Fibroblast of skin of left quadriceps (primary cell): ENCODE measurements around the gene TSHZ3.

Experiments used
- DNase-seq, 2 experiments: peaks; one replicate each; pipeline ENCODE4 v3.0.0-alpha.2; 2013; ENCODE audit warnings: low read depth in 2 of 2

Gene TSHZ3

DNA sequence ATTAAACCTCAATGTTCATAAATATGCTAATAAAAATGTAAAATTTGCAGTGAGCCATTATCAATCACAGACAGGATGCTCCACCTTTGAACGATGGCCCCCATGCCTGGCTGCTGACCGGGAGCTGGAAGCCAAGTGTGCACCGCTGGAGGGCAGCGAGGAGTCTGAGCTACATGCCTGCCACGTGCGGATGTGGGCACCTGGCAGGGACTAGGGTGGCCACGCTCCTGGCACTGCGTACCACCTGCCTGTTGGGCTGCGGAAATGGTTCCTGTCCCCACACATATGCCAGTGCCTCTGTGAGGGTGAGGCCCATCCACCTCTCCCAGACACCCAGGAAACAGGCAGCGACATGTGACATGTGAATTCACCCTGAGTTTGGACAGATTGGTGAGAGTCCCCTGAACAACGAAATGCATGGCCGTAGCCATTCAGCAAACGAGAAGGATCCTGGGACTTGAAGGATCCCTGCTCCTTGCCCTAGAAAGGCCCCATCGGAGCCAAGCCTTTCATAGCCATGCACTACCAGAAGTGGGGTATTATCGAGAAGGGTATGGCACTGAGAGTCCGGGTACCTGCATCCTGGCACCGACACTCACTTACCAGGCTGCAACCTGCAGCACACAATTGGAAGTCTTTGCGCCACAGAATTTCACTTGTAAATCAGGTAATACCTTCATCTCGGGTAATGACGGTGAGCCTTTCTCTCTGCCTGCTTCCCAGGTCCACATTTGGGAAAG is 35.8 kb downstream of the TSHZ3 start:
- DNase-seq, result no peak

DNA sequence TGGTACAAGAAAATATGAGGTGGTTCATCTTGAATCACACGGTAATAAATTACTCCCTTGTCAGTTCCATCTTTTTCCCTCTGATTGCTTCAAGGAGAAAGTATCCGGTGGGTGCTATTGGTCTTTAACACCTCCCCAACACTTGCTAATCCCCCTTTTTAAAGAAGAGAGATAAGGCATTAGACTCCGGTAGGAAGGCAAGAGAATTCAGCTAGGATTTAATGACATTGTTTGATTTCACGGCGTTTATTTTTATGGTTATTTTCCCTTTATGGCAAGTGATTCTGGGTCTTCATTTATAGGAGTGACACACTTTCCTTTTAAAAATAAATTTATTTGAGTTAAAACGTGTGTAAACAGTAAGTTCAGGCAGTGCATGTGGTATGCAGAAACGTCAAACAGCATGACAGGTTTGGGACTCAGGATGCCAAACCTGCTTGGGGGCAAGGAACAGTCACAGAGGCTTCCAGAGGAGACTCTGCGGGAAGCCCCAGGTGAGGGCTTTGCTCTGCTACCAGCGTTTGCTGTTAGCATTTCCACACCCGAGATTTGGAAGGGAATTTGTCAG is 36.5 kb downstream of the TSHZ3 start:
- no peak for DNase-seq

DNA sequence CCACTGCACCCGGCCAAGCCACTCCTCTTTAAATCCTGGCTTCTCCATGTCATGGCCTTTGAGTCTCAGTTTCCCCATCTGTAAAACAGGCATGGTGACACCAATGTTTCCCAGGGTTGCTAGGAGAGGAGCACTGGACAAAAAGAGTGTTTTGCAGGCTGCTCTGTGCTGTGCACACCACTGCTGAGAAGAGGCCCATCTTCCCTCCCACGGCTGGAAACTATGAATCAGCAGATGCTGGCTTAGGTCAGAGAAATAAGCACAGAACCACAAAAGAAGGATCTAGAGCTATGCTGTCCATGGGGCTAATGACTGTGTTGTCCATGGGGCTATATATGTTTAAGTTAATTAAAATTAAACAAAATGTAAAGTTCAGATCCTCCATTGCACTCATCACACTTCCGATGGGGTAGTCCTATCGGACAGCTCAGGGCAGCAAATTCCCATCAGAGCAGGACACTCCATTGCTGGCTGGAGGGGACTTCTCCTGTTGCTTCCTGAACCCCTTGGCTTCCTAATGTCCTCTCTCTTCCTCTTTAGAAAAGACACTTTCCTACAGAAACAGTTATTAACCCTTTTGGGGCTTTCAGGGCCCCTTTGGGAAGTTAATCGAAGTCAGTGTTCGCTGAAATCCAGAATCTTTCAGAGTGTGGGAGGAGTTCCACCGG is 37.1 kb downstream of the TSHZ3 start:
- peak; percentile 50 to 56 for DNase-seq

DNA sequence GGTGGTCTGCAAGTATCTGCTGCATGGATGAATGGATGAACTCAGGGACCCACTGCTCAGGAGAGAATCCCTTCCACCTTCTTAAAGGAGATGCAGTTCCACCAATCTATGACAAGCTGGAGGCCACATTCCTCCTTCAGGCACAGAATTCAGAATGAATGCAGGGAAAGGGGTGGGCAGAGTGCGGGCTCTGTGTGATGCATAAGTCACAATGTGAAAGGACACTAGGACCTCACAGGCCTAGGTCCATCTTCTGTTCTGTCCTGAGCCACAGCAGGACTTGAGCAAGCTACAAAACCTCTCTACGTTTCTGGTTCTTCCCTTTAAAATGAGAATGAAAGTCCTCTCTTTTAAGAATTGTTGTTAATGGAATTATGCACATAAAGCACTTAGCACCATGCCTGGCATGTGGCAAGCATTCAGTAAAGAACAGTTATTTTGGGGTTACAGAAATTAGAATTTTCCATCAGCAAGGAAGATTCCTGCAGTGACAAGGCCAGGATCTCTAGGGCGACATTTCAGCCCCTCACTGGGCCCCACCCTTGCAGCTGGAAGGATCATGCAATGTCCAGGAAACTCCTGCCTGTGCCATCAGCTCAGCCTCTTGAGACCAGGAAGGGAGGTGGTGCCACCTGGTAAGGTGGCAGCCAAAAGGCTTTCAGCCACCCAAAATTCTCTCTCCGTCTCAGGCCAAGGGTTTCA is 38.7 kb downstream of the TSHZ3 start:
- no peak for DNase-seq

DNA sequence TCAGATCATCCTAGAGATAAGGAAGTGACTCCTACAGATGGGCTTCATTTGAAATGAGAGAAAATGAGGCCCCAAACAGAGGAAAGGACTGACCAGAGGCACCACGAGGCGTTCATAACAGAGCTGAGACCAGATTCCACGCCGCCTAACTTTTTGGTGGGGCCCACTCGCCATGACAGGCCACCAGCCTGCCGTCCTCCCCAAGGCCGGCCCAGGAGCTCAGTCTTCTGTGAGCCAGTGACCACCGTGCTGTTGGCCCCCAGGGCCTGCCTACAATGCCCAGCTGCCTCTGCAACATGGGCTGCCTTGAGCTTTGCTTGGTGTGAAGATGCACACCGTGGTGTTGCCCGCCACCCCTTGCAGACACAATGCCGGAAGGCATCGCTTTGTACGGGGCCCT is 40.5 kb downstream of the TSHZ3 start:
- no peak for DNase-seq

DNA sequence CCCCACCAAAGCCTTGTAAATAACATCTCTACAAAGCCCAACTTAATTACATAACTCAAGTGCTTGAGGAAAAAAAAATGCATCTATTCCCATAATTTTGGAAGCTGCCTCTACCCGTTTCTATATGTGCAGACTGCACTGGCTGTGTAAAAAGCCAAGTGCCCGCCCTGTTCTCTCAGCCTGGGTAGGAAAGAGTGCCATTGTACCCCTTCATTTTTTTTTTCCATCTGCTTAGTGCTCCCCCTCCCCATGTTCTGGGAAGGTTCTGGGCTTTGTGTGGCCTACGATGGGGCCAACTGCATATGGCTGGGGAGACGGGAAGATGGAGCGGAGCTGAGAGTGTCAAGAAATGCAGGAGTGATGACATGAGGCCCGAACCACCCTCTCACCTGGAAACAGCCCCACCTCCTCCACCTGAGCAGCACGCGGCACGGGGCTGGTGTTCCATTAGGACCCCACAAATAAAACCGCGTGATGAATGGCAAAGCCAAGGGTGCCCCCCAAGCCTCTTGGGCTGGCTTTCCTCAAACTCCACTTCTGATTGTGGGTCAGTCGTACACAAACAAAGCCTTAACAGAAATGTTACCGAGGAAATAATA is 42.1 kb downstream of the TSHZ3 start:
- DNase-seq, result no peak

DNA sequence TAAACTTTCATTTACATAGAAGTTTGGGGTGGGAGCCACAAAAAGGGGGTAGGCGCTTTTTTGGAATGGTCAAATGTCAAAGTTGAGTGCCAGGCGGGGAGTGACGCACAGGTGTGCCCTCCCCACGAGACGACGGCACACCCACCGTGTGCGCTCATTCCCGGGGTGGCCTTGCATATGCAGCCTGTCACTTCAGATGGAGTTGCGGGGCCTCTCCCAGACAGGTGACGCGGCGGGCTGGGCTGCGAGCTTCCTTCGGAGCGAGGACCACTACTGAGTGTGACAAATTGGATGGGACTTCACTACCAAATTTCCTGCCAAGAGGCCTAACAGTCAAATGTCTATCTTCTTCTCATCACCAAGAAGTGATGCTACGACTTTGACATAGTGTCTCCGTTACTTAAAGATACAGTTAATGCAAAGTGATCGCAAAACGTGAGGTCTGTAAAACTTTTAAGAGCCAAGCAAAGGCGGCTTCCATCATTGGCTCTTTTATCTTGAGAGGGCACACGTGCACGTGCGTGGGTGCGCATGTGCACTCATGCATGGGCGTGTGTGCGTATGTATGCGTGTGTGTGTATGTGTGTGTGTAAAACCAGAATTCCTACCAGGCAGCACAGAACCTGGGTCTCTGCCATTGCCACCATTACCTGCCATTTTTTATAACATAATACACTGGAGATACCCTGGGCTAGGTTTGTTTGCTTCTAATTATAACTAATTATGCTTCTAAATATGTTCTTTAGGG is 43.1 kb downstream of the TSHZ3 start:
- DNase-seq, result no peak

DNA sequence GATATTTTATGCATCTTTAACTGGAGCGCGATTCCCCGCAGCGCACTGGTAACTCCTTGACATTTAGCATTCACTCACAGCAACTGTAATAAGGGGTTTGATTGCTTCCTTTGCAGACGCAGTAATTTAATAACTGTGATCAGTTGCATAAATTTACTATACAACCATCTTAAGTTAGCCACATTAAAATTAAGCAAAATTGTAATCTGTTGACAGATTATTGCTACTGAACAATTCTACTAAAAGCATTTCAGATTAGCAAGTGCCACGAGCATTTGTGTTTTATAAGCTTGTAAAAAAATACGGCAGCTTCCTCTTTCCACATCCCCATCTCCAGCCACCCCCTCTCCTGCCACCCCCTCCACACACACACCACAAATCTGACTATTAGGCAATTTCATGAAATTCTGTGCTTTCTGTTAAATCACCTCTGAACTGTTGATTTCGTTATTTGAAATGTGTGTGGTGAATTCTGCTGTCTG is 44.4 kb downstream of the TSHZ3 start:
- peak in 1 of 2 experiments; percentile 4 for DNase-seq

DNA sequence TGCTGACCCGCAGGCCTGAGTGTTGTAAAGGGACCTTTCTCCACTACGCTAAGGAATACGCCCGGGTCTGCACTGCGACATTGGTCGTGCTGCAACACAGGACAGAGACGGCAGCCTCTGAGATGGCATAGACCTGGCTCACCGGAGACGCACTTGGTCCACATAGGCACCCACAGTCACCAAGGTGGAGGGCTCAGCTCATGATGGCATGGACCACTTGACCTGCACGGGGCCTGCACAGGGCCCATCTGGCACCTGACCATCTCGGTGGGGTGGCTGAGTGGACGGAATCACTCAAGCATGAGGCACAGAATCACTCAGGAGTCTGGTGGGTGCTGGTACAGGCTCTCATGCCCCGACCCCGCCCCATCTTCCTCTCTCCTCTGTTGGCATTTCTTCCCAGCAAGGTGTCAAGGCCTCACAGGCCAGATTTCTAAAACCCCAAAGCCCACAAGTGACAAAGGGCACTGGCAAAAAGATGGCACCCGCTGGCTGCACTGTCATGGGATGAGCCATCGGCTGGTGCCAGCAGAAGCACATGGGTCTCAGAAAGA is 45.9 kb downstream of the TSHZ3 start:
- DNase-seq, result no peak

DNA sequence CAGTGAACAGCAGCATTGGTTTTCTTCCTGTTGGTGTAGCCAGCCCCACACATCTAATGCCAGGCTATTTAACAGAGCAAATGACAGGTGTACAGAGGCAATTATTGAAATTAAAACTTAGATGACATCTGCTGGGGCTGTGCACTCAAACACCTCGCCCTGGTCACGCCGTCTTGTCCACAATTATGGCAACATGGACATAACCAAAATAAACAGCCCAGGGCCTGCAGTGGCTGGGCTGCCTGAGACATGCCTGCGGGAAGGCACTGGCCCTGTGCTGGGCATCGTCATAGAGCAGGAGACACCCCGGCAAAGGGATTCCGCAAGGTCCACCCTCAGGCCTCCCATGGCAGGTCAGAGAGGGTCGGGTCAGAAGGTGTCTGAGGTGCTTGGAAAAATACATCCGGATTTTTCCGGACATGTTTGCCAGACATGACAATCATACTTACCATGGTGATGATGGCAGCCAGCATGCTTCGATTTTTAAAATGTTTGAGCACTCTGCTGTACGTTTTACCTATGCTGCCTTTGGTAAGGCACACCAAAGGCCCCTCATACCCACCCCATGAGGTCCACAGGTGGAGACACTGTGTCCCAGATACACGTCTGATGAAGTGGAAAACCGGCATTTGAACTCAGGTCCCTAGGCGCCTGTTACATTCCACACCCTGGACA is 47.8 kb downstream of the TSHZ3 start:
- DNase-seq, result no peak

DNA sequence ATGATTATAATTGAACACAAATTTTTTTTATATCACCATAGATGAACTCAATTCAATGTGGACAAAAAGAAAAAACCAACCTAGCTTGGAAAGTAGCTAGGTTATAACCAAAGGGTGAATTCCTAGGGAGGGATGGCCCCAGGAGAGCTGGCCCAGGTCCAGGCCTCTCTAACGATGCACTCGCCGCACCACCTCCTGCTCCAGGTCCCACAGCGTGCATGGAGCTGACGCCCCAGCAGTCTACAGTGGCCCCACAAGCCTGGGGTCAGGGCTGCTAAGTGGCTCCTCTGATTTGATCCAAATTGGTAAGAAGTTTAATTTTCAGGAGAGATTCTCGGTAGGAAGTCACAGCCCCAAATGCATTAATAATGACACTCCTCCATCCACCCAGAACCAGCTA is 48.8 kb downstream of the TSHZ3 start:
- no peak for DNase-seq

DNA sequence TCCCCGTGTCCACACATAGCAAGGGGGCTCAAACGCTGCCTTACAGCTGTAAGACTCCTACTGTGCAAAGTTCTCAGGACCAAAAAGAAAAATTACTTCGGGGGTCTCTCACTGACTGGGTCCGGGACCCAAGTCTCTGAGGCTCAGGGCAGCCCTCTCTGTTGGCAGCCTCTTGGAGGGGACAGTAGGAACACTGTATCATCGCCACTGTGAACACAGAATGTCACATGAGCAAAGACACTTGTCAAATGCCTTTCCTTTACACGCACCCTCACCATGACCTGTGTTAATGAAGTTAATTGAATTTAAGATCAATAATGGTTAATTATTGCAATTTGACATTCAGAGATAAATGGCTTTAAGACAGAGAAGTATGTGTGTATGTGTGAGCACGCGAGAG is 49.6 kb downstream of the TSHZ3 start:
- DNase-seq, result no peak

DNA sequence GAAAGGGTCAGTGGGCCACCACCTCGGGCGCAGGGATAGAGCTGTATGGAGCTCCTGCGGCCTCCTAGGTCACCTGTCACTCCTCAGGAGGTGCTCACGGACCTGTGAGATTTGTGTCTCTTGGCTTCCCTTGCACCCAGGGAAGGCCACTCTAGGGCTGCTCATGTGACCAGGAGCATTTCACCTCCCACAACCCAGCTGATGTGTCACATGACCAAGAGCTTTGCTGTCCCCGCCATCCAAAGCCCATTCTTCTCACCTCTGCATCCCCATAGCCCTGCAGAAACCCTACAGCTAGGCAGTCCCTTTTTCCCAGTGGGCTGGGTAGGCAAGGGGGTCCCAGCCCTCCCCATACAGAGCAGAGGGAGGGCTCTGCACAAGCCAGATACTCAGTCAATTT is 51.2 kb downstream of the TSHZ3 start:
- DNase-seq, result no peak

DNA sequence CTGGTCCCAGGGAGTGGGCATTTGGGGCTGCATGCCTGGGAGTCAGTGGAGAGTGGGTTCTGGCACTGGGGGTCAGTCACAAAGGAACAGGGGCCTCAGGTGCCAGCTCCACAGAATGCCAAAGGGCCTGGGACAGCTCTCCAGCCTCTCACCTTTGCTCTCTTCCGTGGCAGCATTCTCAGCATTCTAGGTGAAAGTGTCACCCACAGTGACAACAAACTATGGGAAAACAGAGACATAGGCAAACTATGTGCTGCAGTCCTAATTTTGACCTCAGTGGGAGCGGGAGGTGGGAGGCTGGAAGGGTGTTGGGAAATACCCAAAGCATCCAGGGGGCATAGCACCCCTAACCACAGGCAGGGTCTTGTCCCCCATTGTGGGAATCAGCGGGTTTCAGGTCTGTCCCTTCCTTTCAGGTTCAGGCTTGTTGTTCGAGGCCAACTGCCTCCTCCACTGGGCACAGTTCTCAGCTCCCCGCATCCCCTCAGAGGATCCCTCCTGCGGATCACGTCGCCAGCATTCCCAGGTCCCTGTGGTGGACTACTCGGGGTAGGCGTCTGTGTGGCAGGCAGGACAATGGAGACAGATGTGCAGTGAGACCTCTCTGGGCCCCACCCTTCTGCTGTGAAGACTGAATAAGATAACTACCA is 52.4 kb downstream of the TSHZ3 start:
- no peak for DNase-seq

DNA sequence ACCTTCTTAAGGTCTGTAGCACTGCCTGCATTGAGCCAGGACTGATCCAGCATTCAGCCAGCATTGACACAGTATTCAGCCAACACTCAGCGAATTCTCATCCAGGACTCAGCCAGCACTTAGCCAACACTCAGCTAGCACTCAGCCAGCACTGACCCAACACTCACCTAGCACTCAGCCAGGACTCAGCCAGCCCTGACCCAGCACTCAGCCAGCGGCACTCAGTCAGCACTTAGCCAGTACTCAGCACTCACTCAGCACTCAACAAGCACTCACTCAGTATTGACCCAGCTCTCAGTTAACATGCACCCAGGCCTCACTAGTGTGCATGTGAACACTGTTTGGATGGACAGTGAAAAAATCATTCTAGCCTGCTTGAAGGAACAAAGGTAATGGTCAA is 55.0 kb downstream of the TSHZ3 start:
- no peak for DNase-seq

DNA sequence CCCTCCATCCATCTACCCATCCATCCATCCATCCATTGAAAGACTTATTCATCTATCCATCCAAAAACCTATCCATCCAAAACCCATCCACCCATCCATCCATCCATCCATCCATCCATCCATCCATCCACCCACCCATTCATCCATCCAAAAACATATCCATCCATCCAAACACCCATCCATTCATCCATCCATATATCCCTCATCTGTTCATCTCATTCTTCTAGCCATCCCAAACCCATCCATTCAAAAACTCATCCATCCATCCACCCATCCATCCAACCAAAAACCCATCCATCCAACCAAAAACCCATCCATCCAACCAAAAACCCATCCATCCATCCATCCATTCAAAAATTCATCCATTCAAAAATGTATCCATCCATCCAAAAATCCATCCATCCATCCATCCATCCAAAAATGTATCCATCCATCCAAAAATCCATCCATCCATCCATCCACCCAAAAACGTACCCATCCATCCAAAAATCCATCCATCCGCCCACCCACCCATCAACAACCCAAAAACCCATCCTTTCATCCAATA is 56.5 kb downstream of the TSHZ3 start:
- no peak for DNase-seq

DNA sequence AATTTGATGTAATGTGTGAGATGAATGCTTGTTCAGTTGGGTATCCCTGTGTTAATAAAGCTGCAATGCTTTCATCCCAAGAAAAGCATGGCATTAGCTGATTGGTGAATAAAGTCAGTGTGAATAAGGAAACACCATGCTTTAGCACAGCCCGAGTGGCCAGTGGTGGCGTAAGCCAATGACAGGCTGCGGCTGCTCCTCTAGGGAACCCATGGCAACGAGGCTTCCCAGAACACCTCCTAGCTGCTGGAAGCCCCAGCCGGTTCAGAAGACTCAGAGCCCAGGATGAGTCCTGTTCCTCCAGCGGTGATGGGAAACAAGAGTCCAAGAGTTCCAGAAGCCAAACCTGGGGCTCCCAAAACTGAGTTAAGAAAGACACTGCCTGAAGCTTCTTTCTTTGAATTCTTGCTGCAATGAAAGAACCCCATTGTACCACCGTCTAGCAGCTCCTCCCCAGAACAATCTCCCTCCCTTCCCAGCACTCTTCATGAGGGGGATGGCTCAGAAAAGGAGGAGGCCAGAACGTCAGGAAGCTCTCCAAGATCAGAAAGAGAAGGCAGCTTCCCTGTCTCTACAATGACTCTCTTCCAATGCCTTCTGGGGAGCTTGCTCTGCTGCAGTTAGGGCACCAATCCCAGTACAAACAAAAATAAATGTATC is 58.2 kb downstream of the TSHZ3 start:
- no peak for DNase-seq

DNA sequence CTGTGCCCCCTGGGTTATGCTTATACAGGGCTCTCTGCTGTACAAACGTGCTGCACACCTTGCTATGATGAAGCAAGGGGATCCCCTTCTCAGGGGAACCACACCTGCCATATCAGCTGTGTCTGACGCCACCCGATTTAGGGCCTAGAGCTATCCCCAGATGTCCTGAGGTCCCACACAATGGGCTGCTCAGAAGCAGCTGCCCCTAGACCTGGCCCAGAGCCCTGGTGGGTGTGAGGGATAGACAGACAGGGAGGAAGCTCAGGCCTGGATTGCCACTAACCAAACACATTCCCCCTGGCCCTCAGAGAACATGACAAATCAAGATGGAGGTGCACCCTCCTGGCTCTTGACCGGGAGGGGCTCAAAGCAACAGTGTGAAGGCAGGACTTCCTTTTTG is 59.3 kb downstream of the TSHZ3 start:
- no peak for DNase-seq

DNA sequence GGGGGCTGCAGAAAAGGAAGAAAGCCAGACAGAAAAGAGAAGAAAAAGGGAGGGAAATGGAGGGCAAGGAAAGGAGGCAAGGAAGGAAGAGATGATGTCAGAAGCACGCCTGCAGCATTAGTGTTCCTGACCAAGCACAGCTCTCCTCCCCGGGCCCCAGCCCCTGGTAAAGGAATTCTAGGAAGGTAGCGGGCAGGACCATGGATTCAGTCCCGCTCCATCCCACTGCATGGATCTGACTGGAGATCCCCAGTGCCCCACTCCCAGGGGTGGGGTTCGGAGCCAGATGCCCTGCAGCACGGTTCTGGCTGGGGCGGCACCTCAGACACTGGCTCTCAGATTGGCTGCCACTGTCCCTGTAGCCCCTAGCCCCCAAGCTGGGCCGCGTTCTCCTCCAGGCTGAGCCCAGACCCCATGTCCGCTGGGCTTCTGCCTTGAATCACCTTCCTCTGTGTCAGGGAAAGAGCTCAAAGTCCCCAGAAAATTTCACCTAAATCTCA is 59.8 kb downstream of the TSHZ3 start:
- no peak for DNase-seq
